NCI-H2227 treated with DMSO at 0.1 percent for 48 hours (cell line): Measurements from ENCODE around the gene THOC5.
A peak's percentile ranks its signal among the peaks of the same experiment; 100 is the strongest.
"Not testable (repeated sequence)": the region's sequence is repeated elsewhere in the genome, so short reads cannot be mapped to it uniquely, and the experiment has no call there.

Source experiments
- DNase-seq: peaks from one replicate; lab custom pipeline; 2025; lab: John Stamatoyannopoulos, UW

Gene THOC5

GRCh38 chr22:29553351-29554224 is at the start of gene THOC5:
THOC5 (minus strand) TSS chr22:29553757; CDS start chr22:29549147, 4,610 bp downstream.
- DNase-seq, result peak; percentile 93

GRCh38 chr22:29598684-29599020 is 45.1 kb upstream of the THOC5 start:
- DNase-seq, result no peak

- not testable (repeated sequence) for DNase-seq
Measured at GRCh38 chr22:29597871-29598683, 44.5 kb upstream of the THOC5 start.

GRCh38 chr22:29596408-29596807 is 42.9 kb upstream of the THOC5 start:
- no peak for DNase-seq

- not testable (repeated sequence) for DNase-seq
Measured at GRCh38 chr22:29594447-29594846, 40.9 kb upstream of the THOC5 start.

- DNase-seq, result no peak
Measured at GRCh38 chr22:29593923-29594322, 40.4 kb upstream of the THOC5 start.

- no peak for DNase-seq
Measured at GRCh38 chr22:29587938-29588699, 34.6 kb upstream of the THOC5 start.

- DNase-seq, result not testable (repeated sequence)
Measured at GRCh38 chr22:29586193-29586705, 32.7 kb upstream of the THOC5 start.

- no peak for DNase-seq
Measured at GRCh38 chr22:29584975-29585374, 31.4 kb upstream of the THOC5 start.

GRCh38 chr22:29581799-29582198 is 28.2 kb upstream of the THOC5 start:
- DNase-seq, result no peak

- DNase-seq, result no peak
Measured at GRCh38 chr22:29580200-29580810, 26.7 kb upstream of the THOC5 start.

- no peak for DNase-seq
Measured at GRCh38 chr22:29578462-29579200, 25.1 kb upstream of the THOC5 start.

- DNase-seq, result no peak
Measured at GRCh38 chr22:29574762-29575450, 21.3 kb upstream of the THOC5 start.

- no peak for DNase-seq
Measured at GRCh38 chr22:29570912-29571549, 17.5 kb upstream of the THOC5 start.

GRCh38 chr22:29570456-29570855 is 16.9 kb upstream of the THOC5 start:
- DNase-seq, result no peak

- no peak for DNase-seq
Measured at GRCh38 chr22:29569011-29569678, 15.6 kb upstream of the THOC5 start.

GRCh38 chr22:29567338-29567737 is 13.8 kb upstream of the THOC5 start:
- DNase-seq, result no peak

- DNase-seq, result not testable (repeated sequence)
Measured at GRCh38 chr22:29566513-29566912, 13.0 kb upstream of the THOC5 start.
